ENCODE measurements around the gene SARS2. TPM values are rescaled to one million over a fixed set of nuclear protein-coding genes. Genes with fewer than 3 reads are reported as not detected.
"Not testable (repeated sequence)": the region's sequence is repeated elsewhere in the genome, so short reads cannot be mapped to it uniquely, and the experiment has no call there.

Gene SARS2
- total RNA-seq, 2 experiments from 2014 or later = 28.4 to 32.7 TPM

- peaks cover 6% of the 10 kb centered on the region for H3K36me3 Mint-ChIP-seq (ENCODE audit: low read depth)
- H3K9me3 Mint-ChIP-seq = no peaks in the 10 kb centered on the region
- H3K4me1 Mint-ChIP-seq = peaks cover 15% of the 10 kb centered on the region
- ChIA-PET POLR2A (no interaction called here), CTCF (interaction anchor here (1.0 to 1.1 kb wide), 2 partner anchors 24 to 275 kb away, joined by 3 to 4 read pairs; no protein-coding TSS in a partner anchor)
- H3K27me3 Mint-ChIP-seq = no peaks in the 10 kb centered on the region
- no peak overlapping the region for H3K4me3 Mint-ChIP-seq
- no peak overlapping the region for H3K27ac Mint-ChIP-seq
- no peak for DNase-seq
Observed at GRCh38 chr19:38893341-38893771, 37.2 kb downstream of the SARS2 start.

- Mint-ChIP-seq H3K9me3 (no peaks in the 10 kb centered on the region), H3K27me3 (no peaks in the 10 kb centered on the region), H3K27ac (no peak overlapping the region), H3K36me3 (ENCODE audit: low read depth) (peaks cover 6% of the 10 kb centered on the region), H3K4me1 (peaks cover 10% of the 10 kb centered on the region), H3K4me3 (no peak overlapping the region)
- DNase-seq = no peak
- POLR2A ChIA-PET = no interaction called here
- CTCF ChIA-PET = interaction anchor here (1.0 kb wide), 1 partner anchor 275 kb away, joined by 4 read pairs; no protein-coding TSS in a partner anchor
Observed at GRCh38 chr19:38892841-38893240, 37.7 kb downstream of the SARS2 start.

GRCh38 chr19:38891771-38892170 lies 38.8 kb downstream of the SARS2 start:
- ChIA-PET POLR2A (no interaction called here), CTCF (no interaction called here)
- H3K36me3 Mint-ChIP-seq (ENCODE audit: low read depth) = peaks cover 6% of the 10 kb centered on the region
- no peaks in the 10 kb centered on the region for H3K27me3 Mint-ChIP-seq
- H3K27ac Mint-ChIP-seq = no peak overlapping the region
- no peaks in the 10 kb centered on the region for H3K9me3 Mint-ChIP-seq
- DNase-seq = no peak
- H3K4me1 Mint-ChIP-seq = peaks cover 3% of the 10 kb centered on the region
- no peak overlapping the region for H3K4me3 Mint-ChIP-seq

GRCh38 chr19:38890686-38891085 lies 39.9 kb downstream of the SARS2 start:
- peaks cover 3% of the 10 kb centered on the region for H3K4me1 Mint-ChIP-seq
- no peak for DNase-seq
- no peaks in the 10 kb centered on the region for H3K9me3 Mint-ChIP-seq
- H3K27ac Mint-ChIP-seq = no peak overlapping the region
- no peak overlapping the region for H3K4me3 Mint-ChIP-seq
- ChIA-PET CTCF (no interaction called here), POLR2A (interaction anchor here (0.8 kb wide), 1 partner anchor 13 kb away, joined by 4 read pairs; the partner anchor contains the start of gene RINL)
- no peaks in the 10 kb centered on the region for H3K27me3 Mint-ChIP-seq
- peaks cover 6% of the 10 kb centered on the region for H3K36me3 Mint-ChIP-seq (ENCODE audit: low read depth)

- Mint-ChIP-seq H3K27ac (no peak overlapping the region), H3K4me3 (no peak overlapping the region), H3K36me3 (ENCODE audit: low read depth) (peaks cover 6% of the 10 kb centered on the region), H3K4me1 (peaks cover 3% of the 10 kb centered on the region), H3K9me3 (no peaks in the 10 kb centered on the region), H3K27me3 (no peaks in the 10 kb centered on the region)
- ChIA-PET CTCF (interaction anchor here (1.0 to 3.6 kb wide), 2 partner anchors 11 to 40 kb away, joined by 4 to 20 read pairs; partner anchors contain the start of genes MRPS12 and SARS2), POLR2A (interaction anchor here (1.7 kb wide), 1 partner anchor 12 kb away, joined by 10 read pairs; the partner anchor contains the start of gene RINL)
- DNase-seq = no peak
Observed at GRCh38 chr19:38889803-38890202, 40.8 kb downstream of the SARS2 start.

- CTCF ChIA-PET = interaction anchor here (1.0 to 3.6 kb wide), 2 partner anchors 10 to 41 kb away, joined by 4 to 20 read pairs; partner anchors contain the start of genes MRPS12 and SARS2
- H3K36me3 Mint-ChIP-seq (ENCODE audit: low read depth) = peaks cover 6% of the 10 kb centered on the region
- POLR2A ChIA-PET = interaction anchor here (1.3 to 2.3 kb wide), 3 partner anchors 8 to 42 kb away, joined by 4 to 10 read pairs (median 8); partner anchors contain the start of gene RINL
- no peaks in the 10 kb centered on the region for H3K9me3 Mint-ChIP-seq
- H3K27ac Mint-ChIP-seq = no peak overlapping the region
- H3K27me3 Mint-ChIP-seq = no peaks in the 10 kb centered on the region
- H3K4me1 Mint-ChIP-seq = peaks cover 3% of the 10 kb centered on the region
- no peak overlapping the region for H3K4me3 Mint-ChIP-seq
- DNase-seq = no peak
Observed at GRCh38 chr19:38888876-38889275, 41.7 kb downstream of the SARS2 start.

GRCh38 chr19:38884691-38885090 lies 45.9 kb downstream of the SARS2 start:
- H3K4me3 Mint-ChIP-seq, H3K27me3 Mint-ChIP-seq, H3K4me1 Mint-ChIP-seq, H3K9me3 Mint-ChIP-seq, DNase-seq, CTCF ChIA-PET, H3K27ac Mint-ChIP-seq, POLR2A ChIA-PET: not testable (repeated sequence)
- peaks cover 15% of the 10 kb centered on the region for H3K36me3 Mint-ChIP-seq (ENCODE audit: low read depth)

GRCh38 chr19:38883286-38883685 lies 47.3 kb downstream of the SARS2 start:
- CTCF ChIA-PET = no interaction called here
- no peak for DNase-seq
- peaks cover 16% of the 10 kb centered on the region for H3K4me1 Mint-ChIP-seq
- H3K9me3 Mint-ChIP-seq = no peaks in the 10 kb centered on the region
- peaks cover 12% of the 10 kb centered on the region for H3K36me3 Mint-ChIP-seq (ENCODE audit: low read depth)
- no peak overlapping the region for H3K27ac Mint-ChIP-seq
- POLR2A ChIA-PET = interaction anchor here (1.7 kb wide), 1 partner anchor 13 kb away, joined by 4 read pairs; no protein-coding TSS in a partner anchor
- H3K4me3 Mint-ChIP-seq = no peak overlapping the region
- H3K27me3 Mint-ChIP-seq = no peaks in the 10 kb centered on the region

- H3K27ac Mint-ChIP-seq = peak overlapping the region; percentile 14
- peaks cover 19% of the 10 kb centered on the region for H3K36me3 Mint-ChIP-seq (ENCODE audit: low read depth)
- H3K4me3 Mint-ChIP-seq = no peak overlapping the region
- ChIA-PET POLR2A (interaction anchor here (5.7 kb wide), 1 partner anchor 32 kb away, joined by 46 read pairs; the partner anchor contains the start of gene HNRNPL), CTCF (no interaction called here)
- H3K4me1 Mint-ChIP-seq = peaks cover 35% of the 10 kb centered on the region
- no peaks in the 10 kb centered on the region for H3K27me3 Mint-ChIP-seq
- no peaks in the 10 kb centered on the region for H3K9me3 Mint-ChIP-seq
- DNase-seq = no peak
Observed at GRCh38 chr19:38880882-38881609, 49.5 kb downstream of the SARS2 start.

GRCh38 chr19:38880076-38880881 lies 50.3 kb downstream of the SARS2 start:
- H3K4me1 Mint-ChIP-seq = peaks cover 38% of the 10 kb centered on the region
- DNase-seq = no peak
- H3K4me3 Mint-ChIP-seq = no peak overlapping the region
- H3K27ac Mint-ChIP-seq = peak overlapping the region; percentile 65
- ChIA-PET CTCF (interaction anchor here (2.0 kb wide), 1 partner anchor 28 kb away, joined by 5 read pairs; no protein-coding TSS in a partner anchor), POLR2A (interaction anchor here (2.5 to 5.7 kb wide), 6 partner anchors 11 to 147 kb away, joined by 15 to 46 read pairs (median 28); partner anchors contain the start of genes HNRNPL, NFKBIB and SIRT2)
- no peaks in the 10 kb centered on the region for H3K9me3 Mint-ChIP-seq
- H3K36me3 Mint-ChIP-seq (ENCODE audit: low read depth) = peaks cover 23% of the 10 kb centered on the region
- no peaks in the 10 kb centered on the region for H3K27me3 Mint-ChIP-seq

- H3K27me3 Mint-ChIP-seq = no peaks in the 10 kb centered on the region
- H3K4me1 Mint-ChIP-seq = peaks cover 38% of the 10 kb centered on the region
- peaks cover 23% of the 10 kb centered on the region for H3K36me3 Mint-ChIP-seq (ENCODE audit: low read depth)
- no peaks in the 10 kb centered on the region for H3K9me3 Mint-ChIP-seq
- CTCF ChIA-PET = interaction anchor here (0.6 to 6.0 kb wide), 6 partner anchors 8 to 663 kb away, joined by 4 to 53 read pairs (median 10); partner anchors contain the start of genes MRPS12 and SARS2
- POLR2A ChIA-PET = interaction anchor here (0.9 to 5.7 kb wide), 13 partner anchors 8 to 261 kb away, joined by 4 to 46 read pairs (median 15); partner anchors contain the start of genes ECH1, EIF3K, HNRNPL and MAP4K1
- peak overlapping the region; percentile 98 for H3K27ac Mint-ChIP-seq
- no peak for DNase-seq
- no peak overlapping the region for H3K4me3 Mint-ChIP-seq
Observed at GRCh38 chr19:38879400-38879751, 51.2 kb downstream of the SARS2 start.

GRCh38 chr19:38878575-38879399 lies 51.8 kb downstream of the SARS2 start:
- no peaks in the 10 kb centered on the region for H3K9me3 Mint-ChIP-seq
- no peak for DNase-seq
- CTCF ChIA-PET = interaction anchor here (0.6 to 6.0 kb wide), 11 partner anchors 8 to 664 kb away, joined by 3 to 53 read pairs (median 5); partner anchors contain the start of genes MRPS12, PSMD8 and SARS2
- POLR2A ChIA-PET = interaction anchor here (0.6 to 5.7 kb wide), 21 partner anchors 8 to 484 kb away, joined by 3 to 46 read pairs (median 10); partner anchors contain the start of genes ACTN4, ECH1, EIF3K and HNRNPL
- H3K36me3 Mint-ChIP-seq (ENCODE audit: low read depth) = peaks cover 23% of the 10 kb centered on the region
- peak overlapping the region; percentile 87 for H3K4me3 Mint-ChIP-seq
- peaks cover 38% of the 10 kb centered on the region for H3K4me1 Mint-ChIP-seq
- H3K27me3 Mint-ChIP-seq = no peaks in the 10 kb centered on the region
- peak overlapping the region; percentile 98 for H3K27ac Mint-ChIP-seq
